Activated CD8-positive, alpha-beta memory T cell treated with anti-CD3 and anti-CD28 coated beads for 24 hours (primary cell): ENCODE results near the gene DEFB121.
"Not testable (repeated sequence)": the region's sequence is repeated elsewhere in the genome, so short reads cannot be mapped to it uniquely, and the experiment has no call there.

Source experiments
- DNase-seq: peaks from one replicate; pipeline ENCODE4 v3.0.0-alpha.2; 2020

The DEFB121 gene

GRCh38 chr20:31406115-31406514, at the start of gene DEFB121:
TSS of gene DEFB121 (minus strand) at chr20:31406215. CDS start at chr20:31406152, 63 bp downstream.
- no peak for DNase-seq

- DNase-seq: no peak
These were observed 48.3 kb upstream of the DEFB121 start for GRCh38 chr20:31454361-31454760.

- no peak for DNase-seq
These were observed 46.6 kb upstream of the DEFB121 start for GRCh38 chr20:31452575-31452974.

GRCh38 chr20:31449511-31450414, 43.7 kb upstream of the DEFB121 start:
- DNase-seq: no peak

- DNase-seq: no peak
These were observed 40.2 kb upstream of the DEFB121 start for GRCh38 chr20:31446084-31446819.

GRCh38 chr20:31440012-31440659, 34.1 kb upstream of the DEFB121 start, which contains the start of gene DEFB123:
TSS of gene DEFB123 (plus strand) at chr20:31440632. CDS start at chr20:31440699, 67 bp downstream.
- DNase-seq: peak; percentile 57

GRCh38 chr20:31430568-31431115, 24.6 kb upstream of the DEFB121 start:
- no peak for DNase-seq

GRCh38 chr20:31427576-31427975, 21.6 kb upstream of the DEFB121 start:
- DNase-seq: not testable (repeated sequence)

GRCh38 chr20:31426891-31427551, 21.0 kb upstream of the DEFB121 start:
- not testable (repeated sequence) for DNase-seq

- no peak for DNase-seq
These were observed 19.8 kb upstream of the DEFB121 start for GRCh38 chr20:31425797-31426196.

GRCh38 chr20:31418307-31418706, 12.3 kb upstream of the DEFB121 start:
- DNase-seq: no peak

GRCh38 chr20:31415653-31416052, 9.6 kb upstream of the DEFB121 start:
- no peak for DNase-seq

- no peak for DNase-seq
These were observed 8.4 kb upstream of the DEFB121 start for GRCh38 chr20:31414381-31414780.

- DNase-seq: no peak
These were observed 4.0 kb upstream of the DEFB121 start for GRCh38 chr20:31410011-31410410.

GRCh38 chr20:31403886-31404285, 2.1 kb downstream of the DEFB121 start:
- DNase-seq: no peak

GRCh38 chr20:31394900-31395299, 11.1 kb downstream of the DEFB121 start:
- no peak for DNase-seq

GRCh38 chr20:31392836-31393235, 13.2 kb downstream of the DEFB121 start:
- no peak for DNase-seq

- no peak for DNase-seq
These were observed 15.5 kb downstream of the DEFB121 start, which contains the start of gene DEFB119 for GRCh38 chr20:31390490-31390889. TSS of gene DEFB119 (minus strand) at chr20:31390590. CDS start at chr20:31390483, 107 bp downstream.

GRCh38 chr20:31374346-31374745, 31.7 kb downstream of the DEFB121 start:
- DNase-seq: no peak

- DNase-seq: no peak
These were observed 37.7 kb downstream of the DEFB121 start, which contains the start of gene DEFB118 for GRCh38 chr20:31368301-31368700. TSS of gene DEFB118 (plus strand) at chr20:31368601. CDS start at chr20:31368651, 50 bp downstream.

- not testable (repeated sequence) for DNase-seq
These were observed 41.7 kb downstream of the DEFB121 start for GRCh38 chr20:31364272-31364671.

GRCh38 chr20:31363295-31363694, 42.7 kb downstream of the DEFB121 start:
- no peak for DNase-seq
